ENCODE results near the gene DENND1B.

DNA sequence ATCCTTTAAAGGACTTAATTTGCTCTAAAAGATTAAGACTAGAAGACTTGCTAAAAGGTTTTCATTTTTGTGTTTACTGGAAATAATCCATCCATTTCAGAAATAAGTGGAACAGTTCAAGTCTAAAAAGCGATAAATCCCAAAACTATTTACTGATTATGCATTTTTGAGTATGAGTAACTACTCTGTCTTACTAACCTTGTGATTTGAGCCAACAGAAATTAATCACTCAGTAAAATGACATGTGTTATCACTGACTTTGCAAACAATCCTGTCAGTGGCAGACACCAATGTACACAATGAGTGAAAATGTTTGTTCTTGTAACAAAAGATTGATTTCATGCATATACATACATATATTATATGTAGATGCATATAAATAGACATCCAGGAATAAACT lies 218.0 kb downstream of the DENND1B start:
- TF ChIP-seq, protein P1, sequence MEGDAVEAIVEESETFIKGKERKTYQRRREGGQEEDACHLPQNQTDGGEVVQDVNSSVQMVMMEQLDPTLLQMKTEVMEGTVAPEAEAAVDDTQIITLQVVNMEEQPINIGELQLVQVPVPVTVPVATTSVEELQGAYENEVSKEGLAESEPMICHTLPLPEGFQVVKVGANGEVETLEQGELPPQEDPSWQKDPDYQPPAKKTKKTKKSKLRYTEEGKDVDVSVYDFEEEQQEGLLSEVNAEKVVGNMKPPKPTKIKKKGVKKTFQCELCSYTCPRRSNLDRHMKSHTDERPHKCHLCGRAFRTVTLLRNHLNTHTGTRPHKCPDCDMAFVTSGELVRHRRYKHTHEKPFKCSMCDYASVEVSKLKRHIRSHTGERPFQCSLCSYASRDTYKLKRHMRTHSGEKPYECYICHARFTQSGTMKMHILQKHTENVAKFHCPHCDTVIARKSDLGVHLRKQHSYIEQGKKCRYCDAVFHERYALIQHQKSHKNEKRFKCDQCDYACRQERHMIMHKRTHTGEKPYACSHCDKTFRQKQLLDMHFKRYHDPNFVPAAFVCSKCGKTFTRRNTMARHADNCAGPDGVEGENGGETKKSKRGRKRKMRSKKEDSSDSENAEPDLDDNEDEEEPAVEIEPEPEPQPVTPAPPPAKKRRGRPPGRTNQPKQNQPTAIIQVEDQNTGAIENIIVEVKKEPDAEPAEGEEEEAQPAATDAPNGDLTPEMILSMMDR (IDR thresholded peaks at IDR 0.05; ENCODE audit: poor library complexity): no peak
- no peak for TF ChIP-seq EZH2 (IDR thresholded peaks at IDR 0.05; ENCODE audit: borderline replicate concordance)
- no peak for TF ChIP-seq EZH2phosphoT487 (IDR thresholded peaks at IDR 0.05; ENCODE audit: low read depth, severe bottlenecking, unreplicated experiment)
